NCI-H345 treated with DMSO at 0.1 percent for 48 hours (cell line): ENCODE data around the gene NBEA.

Experiments used
- DNase-seq: peaks from one replicate; lab custom pipeline; 2025; ENCODE audit not compliant: unreplicated experiment; lab: John Stamatoyannopoulos, UW

NBEA gene

DNA sequence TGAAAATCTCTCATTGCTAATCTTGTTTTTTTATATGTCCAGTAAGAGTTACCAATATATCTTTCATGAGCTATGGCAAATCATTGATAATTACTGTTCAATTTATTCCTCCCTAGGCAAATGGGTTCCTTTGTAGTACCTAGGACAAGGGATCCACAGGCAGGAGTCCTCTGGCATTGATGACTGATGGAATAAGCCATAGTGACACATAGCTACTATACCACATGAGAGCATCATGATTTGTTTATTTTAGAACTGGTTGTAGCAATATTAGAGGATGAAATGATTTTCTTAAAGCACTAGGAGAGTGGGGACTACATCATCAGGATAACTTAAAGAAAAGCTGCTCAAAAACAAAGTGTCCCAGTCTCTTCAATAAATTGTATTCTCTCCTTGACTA, 556.2 kb downstream of the NBEA start:
- no peak for DNase-seq

DNA sequence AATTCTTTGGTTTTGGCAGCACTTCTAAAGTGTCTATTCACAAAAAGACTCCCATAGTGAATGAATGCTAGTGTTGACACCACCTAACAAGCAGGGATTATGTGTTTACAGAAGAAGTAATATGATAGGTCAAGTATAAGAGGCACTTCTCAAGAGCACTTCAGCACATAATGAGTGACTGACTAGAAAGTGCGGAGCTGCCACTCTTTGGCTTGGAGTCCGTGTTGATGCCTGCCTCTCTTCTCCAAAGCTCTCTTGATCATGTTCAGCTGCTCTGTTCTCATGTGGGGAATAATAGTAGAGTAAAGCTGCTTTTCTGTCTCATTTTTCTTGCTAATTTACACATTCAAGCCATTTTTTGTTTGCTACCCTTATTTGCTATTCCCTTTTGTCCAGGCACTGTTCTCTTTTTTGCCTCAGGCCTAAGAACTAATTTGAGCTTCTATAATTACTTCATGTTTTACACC, 557.2 kb downstream of the NBEA start:
- DNase-seq = peak; percentile 93

DNA sequence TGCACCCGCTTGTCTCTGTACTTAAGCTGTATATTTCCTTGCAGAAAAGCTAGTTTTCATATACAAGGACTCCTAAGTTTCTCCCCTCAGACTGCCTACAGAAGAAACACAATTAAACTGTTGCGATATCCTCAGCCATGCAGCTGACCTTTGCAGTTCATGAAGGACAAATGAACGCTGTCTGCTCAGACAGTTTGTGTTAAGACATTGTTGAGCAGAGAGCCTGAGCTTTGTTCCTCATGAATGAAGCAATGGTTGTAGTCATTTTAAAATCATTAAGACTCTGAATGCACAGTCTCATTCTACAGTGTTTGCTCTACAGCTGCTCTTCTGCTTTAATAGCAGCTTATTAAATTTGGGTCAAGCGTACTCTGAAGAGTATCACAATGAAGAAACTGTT, 557.6 kb downstream of the NBEA start:
- DNase-seq = peak; percentile 26

DNA sequence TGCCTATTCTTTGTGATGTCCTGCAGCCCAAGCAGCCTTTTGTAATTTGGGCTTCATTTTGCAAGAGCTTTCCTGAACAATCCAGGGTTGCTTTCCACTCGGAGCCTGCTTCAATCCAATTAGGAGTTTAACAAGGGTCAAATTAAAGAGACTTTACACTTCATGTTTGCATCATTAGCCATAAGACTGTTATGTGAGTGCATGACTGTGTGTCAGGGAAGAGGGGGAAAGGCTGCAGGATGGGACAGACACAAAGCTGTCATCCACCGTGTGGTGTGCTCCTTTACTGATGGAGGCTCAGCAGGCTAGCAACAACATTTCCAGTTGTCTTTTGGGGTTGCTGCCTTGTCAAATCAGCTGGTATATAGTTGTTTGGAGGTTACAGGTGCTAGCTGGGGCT, 558.1 kb downstream of the NBEA start:
- DNase-seq = no peak

DNA sequence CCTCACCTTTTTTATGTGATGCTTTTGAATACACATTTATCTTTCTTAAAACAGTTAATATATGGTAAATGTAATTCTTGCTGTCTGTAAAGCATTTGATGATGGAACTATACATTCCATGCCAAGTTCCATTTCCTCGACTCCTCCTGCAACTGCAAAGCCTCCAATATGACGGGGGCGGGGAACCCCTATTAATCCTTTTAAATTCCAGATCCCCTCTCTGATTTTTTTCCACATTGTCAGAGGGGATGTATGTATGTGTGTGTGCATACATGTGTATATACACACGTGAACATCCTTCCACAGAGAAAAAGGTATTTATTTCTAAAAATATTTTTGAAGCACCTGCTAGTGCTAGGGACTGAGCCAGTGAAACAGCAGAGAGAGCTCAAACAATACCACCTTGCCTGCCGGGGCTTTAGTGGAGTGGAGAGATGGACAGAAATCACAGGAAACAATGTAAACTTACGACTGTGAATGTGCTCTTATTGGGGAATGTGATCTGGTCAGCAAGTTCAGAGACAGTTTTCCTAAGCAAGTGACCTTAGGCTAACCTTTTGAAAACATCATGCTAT, 559.7 kb downstream of the NBEA start:
- no peak for DNase-seq

DNA sequence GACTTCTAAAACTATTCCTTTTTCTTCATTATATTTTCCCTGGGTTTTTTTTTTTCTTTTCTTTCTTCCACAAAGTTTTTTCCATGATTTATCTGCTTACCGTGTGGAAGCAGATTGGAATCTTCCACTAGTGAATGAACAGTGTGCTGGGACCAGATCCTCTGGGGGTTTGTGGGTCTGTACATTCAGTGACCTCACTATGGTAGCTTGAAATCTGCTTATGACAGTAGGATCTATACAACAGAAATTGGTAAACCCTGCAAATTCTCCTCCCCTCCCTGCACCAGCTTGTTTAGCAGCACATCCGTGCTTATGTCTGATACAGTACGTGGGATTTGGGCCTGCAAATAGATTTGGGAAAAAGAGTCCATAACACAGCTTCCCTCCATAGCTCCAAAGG, 560.4 kb downstream of the NBEA start:
- DNase-seq = no peak

DNA sequence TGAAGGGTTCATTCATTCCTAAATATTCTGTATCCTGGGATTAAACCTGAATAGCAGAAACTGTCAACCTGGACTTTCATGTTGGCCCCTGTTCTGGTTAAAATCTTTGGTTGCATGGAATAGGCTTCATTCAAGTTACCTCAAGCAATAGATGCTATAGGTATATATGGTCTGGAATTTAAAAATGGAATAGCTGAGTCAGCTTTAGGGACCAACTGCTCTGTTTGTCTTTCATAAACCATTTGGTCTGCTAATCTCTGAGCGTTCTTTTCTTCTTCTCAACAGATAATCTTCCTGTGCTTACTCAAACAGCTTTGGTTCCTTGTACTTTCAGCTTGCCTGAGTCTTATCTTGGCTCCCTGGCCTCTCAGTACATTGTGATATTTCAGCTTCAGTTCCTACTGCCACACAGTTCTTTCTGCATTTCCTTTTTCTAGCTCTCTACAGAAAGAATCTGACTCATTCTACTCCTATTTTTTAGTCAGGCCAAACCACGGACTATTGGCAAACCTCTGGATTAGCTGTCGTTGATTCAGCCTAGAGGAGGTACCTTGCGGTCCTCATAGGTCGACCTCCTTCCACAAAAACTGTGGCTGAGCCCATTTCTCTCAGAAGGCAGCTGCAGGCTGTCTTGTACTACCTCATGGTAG, 570.3 kb downstream of the NBEA start:
- DNase-seq = no peak

DNA sequence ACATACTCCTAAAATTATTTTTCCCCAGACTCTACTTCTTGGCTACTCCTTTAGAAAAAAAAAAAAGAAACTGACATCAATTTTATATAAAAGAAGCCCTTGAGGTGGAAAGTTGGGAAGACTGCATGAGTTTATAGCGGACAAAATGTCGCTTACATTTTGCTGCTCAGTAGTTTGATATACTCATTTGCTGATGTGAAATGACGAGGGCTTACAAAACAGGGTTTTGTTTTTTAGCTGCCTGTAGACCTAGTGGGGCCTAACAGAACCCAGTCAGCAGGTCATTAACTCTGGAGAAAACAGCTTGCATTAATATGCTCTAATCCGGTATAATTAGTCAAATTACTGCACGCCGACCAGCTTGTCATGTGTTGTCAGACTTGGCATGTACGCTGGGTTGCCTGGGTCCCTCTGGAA, 572.0 kb downstream of the NBEA start:
- no peak for DNase-seq

DNA sequence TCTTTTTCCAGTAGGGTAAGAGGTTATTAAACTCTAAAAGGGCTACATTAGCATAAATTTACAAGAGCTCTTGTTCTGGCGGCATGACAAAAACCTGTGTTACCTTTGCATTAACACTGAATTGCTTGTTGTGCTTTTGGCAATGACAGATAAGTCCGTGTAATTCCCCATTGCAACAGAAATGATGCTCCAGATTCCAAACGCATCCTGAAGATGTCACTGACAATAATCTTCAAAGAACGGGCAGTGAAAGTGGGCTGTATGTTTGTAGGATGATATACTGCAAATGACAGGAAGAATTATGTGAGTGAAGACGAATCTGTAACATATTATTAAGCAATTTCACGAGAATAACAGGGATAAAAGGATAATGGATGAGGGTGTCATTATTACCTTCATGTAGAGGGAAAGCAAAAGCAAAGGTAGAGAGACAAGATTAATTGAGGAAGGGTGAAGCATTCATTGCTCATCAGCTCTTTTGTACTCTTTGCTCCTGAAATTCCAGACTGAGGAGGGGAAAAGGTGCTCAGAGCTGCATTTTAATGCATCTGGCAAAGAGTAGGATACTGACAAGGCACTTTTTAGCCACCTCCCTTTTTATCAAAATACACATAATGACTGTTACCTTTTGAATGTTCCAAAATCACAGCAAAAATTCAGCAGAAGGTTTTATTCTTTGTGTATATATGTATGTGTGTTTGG, 572.9 kb downstream of the NBEA start:
- no peak for DNase-seq

DNA sequence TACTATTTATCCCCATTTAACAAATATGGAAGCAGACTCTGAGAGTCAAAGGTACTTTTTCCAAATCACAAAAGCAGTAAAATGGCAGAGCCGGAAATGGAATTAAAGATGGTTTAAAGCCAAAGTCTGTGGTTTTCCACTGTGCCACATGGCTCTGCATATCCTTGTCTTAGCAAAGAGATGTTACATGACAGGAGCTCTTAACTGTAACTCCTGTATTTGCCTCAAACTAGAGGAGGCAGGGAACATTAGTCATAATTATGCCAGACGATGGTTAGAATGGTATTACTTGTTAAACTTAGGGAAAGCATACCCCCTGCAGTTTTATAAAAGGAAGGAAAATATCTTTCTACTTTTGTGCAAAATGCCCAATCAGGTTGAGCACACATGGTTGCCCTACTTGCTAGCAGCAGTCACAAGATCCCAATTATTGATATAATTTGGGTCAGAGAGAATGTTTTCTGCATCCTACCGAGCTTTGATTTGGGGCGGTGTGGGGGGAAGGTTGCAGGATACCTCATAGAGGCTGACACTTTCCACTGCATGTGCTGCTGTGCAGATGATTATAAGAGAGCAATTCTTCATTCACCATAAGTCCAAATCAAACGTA, 576.4 kb downstream of the NBEA start:
- no peak for DNase-seq

DNA sequence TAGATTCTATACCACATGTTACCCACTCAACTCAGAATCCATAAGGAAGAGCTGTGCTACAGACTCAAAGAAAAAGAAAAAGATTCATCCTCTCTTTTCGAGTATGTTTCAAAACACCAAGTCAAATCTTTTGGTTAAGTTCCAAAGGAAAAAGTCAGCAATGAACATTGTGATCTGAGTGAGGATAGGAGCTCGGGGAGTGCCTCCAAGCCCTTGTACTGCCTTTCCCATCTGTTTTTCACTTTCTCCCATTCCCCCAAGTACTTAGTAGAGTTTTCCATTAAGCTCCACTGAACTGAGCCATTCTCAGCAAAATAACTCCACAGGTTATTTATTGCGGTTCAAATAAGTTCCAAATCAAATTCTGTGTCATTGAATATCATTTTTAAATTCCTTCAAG, 582.1 kb downstream of the NBEA start:
- no peak for DNase-seq

DNA sequence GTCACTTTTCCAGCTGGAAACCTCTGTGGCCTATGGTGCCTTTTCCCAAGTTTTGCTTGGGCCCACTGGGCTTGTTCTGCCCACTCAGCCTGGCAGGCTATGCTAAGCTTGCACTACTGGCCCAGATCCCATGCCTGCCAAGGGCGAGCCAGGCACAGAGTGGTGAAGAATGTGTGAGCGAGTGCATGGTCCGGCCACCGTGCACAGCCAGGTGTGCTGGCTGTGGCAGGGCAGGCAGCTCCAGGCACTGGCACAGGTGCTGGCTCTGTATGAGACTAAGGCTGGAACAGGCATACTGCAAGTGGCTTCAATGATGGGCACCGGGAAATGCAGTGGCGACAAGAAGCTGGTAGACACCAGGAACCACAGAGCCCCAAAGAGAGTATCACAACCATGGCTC, 584.5 kb downstream of the NBEA start:
- no peak for DNase-seq

DNA sequence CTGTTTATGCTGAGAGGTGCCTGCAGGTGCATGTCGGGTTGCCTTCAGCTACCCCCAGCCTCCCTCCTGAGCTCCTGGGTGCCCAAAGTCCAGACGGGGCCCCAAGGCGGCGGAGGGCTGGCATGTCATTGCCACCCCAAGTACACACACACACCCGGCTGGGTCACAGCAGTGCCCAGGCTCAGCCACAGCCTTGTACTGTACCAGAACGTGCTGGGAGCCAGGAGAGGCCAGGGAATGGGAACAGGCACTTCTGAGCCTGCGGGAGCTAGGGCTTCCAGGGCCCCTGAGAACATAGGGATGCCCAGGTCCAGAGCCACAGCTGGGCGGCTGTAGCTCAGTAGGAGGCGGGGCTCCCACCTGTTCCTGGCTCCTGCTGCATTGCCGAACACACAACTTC, 585.4 kb downstream of the NBEA start:
- DNase-seq = no peak

DNA sequence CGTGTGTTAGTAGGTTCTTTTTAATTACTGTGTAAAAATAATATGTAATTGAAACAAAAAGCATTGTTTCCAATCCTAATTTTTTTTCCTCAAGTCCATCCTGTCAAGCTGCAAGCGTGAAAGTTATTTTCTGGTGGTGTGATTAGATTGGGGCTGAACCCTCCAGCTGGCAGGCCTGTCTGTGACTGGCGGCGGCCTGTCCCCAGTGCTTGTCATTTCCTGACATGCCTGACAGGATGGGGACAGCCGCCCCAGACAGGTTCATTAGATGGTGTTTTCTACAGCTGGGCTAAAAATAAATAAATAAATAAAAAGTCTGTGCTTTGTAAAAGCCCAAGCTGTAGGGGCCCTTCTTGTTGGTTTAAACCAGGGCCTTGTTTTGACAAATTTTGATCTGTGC, 588.1 kb downstream of the NBEA start:
- no peak for DNase-seq

DNA sequence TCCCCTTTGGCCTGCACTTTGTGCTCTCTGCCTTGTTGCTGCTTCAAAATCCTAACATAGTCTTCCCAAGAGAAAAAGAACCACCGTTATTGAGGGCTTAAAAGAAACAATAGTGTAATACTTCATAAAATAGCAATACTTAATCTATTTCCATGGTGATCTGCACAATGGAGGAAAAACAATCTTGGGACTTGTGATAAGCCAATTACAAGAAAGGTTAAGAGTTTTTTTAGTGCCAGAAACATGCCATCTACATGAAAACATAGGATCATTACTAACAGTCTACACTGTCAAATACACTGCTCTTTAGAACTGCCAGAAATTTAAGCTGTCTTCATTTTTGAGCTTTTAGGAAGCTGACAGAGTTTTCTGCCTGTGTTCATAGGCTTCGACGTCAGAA, 588.5 kb downstream of the NBEA start:
- no peak for DNase-seq

DNA sequence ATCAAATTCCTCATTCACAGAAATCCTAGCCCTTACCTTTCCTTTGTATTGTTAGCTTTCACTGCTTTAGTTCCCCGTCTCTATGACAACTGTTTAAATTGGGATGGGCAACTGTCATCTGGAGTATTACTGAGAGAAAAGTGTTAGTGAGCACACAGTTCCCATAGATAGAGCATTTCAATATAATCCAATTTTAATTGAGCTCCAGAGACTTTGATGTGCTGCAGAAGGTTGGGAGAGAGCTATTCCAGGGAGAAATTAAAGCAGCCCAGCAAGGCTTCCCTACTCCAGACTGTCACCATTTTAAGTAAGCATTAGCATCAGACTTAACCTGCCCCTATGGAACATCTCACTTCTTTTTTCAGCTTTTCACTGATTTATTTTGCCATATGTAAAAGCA, 589.5 kb downstream of the NBEA start:
- no peak for DNase-seq

DNA sequence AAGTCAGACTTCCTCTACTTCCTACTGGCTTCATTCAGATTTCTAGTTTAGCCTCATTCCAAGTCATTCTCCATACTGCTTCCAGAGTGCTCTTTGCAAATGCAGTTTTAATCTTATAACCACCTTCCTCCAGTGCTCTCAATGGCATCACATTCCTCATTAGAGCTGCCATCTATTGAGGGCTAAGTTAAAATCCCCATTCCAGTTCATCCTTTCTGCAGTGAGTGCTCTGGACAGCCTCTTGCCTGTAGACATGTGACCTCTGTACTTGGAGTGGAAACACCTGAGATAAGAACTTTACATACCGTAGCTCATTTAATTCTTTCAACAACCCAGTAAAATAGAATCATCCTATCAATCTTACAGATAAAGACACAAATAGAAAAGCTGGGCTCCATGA, 592.3 kb downstream of the NBEA start:
- no peak for DNase-seq

DNA sequence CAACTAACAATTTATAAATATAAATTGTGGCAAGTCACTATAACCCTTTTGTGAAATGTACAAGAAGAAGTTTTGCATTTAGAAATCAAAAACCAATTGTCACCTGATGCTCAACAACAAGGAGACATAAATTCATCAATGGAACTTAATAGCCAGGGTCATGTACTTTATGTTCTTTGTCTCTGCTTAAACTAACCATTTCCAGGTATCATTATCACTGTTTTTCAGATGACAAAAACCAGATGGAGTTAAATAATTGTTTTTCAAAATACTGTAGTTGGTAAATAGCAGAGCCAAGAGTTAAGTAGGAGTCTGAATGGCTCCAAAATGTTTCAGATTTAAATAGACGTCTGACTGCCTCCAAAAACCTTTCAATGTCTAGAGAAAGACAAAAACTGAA, 606.7 kb downstream of the NBEA start:
- no peak for DNase-seq

DNA sequence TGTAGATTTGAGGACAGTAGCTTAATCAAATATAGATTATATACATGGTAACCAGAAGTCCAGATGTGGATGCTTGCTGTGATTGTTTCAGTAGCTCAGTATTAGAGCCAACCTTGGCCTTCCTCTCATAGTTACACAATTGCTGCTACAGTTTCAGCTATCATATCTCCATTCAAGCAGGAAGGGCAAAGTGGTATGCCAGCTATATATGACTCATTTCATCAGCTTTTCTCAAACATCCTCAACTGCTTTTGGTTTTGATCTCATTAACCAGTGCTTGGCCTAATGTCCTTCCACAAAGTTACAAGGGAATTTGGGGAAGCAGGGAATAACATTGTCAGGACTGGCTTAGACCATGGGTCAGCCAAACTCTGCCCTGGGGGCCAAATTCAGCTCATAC, 607.4 kb downstream of the NBEA start:
- DNase-seq = no peak

DNA sequence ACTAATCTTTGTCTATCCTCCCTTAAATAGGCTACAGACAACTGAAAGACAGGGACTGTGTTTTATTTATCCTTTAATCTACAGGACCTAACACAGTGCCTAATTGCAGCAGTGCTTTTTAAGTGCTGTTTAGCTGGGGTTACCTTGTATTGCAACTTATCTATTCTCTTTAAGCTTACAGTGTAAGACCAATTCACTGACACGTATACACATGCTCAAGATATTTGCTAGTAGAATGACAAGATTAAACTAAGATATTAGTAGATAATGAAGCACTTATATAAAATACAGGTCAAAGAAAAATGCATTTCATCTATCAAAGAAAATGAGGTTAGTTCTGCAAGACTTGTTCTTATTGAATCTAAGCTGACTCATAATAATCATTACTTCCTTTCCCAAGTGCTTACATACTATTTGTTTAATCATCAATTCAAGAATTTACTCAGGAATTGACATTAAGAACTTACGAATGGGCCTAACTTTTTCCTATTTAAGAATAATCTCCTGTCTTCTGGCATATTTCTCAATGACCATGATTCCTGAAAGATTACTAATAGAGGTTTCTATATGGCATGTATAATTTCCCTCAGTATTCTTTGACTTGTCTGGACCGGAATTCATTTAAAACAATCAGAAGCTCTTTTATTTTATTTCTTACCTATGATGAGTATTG, 610.2 kb downstream of the NBEA start:
- no peak for DNase-seq

DNA sequence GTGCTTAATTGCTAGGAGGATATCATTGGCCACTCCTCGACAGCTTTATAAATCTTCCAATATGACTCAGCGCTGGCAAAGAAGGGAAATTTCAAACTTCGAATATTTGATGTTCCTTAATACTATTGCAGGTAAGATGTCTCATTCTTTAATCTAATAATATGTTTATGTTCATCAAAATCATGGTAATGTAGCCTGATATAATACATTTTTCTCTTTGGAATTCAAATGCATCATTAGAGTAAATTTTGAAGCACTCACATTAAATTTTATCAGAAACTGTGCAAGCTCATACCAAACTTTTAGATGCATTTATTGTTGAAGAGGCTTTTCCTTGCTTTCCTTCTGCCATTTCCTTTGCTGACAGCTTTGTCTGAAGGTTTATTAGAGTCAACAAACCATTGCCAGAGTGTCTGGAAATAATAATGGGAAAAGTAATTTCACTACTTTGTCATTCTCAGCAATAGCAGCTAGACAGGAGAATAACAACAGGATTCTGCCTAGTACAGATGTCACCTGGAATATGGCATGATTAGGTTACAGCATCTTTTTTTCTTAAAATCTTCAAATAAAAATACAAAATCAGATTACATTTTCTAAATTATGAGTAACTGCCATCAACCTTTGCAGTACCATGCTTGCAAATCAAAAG, 613.0 kb downstream of the NBEA start:
- DNase-seq = no peak
